Gastrocnemius medialis (tissue), 4 donors: ENCODE results near the gene ANKRD13B.
A peak's percentile ranks its signal among the peaks of the same experiment; 100 is the strongest.

Source experiments
- CTCF ChIP-seq, 5 experiments: fragments of 450-650 bp in 3 of 5; fragments of 200-600 bp in 2 of 5; sonication (generic) in 2 of 5; IDR thresholded peaks in 4 of 5; conservative IDR thresholded peaks in 1 of 5; 1 replicate in 4 of 5; 2 replicates in 1 of 5; pipeline ENCODE4 v1.5.1; 2016 to 2019; ENCODE audit warnings: antibody characterized with exemption in 5 of 5, mild to moderate bottlenecking in 3 of 5, moderate library complexity in 3 of 5
- POLR2A ChIP-seq, 2 donors: fragments of 450-650 bp; IDR thresholded peaks; one replicate each; pipeline ENCODE4 v1.6.1; 2017; ENCODE audit warnings: antibody characterized with exemption in 2 of 2, mild to moderate bottlenecking in 2 of 2, moderate library complexity in 2 of 2

GRCh38 chr17:29617481-29618271 is 24.7 kb downstream of the ANKRD13B start:
- peak in 3 of 5 experiments; percentile 44 to 59 (median 51) for TF ChIP-seq CTCF (IDR thresholded peaks at IDR 0.05 in 4 of 5, conservative IDR thresholded peaks at IDR 0.05 in 1 of 5)
- TF ChIP-seq POLR2A (IDR thresholded peaks at IDR 0.05) = no peak
